HG02759 (cell line): ENCODE results near the gene TUBB4A.

Experiments used
- ATAC-seq: cut with Tn5 transposase; IDR thresholded peaks from one replicate; pipeline ENCODE4 v1.9.1; 2021; ENCODE audit warnings: mild to moderate bottlenecking, moderate library complexity; ENCODE audit not compliant: unreplicated experiment

The TUBB4A gene

GRCh38 chr19:6448045-6448444, 54.1 kb downstream of the TUBB4A start:
- ATAC-seq = no peak

GRCh38 chr19:6446452-6446851, 55.7 kb downstream of the TUBB4A start:
- no peak for ATAC-seq
